ENCODE results near the gene SLC3A2. TPM values are rescaled to one million over a fixed set of nuclear protein-coding genes. Genes with fewer than 3 reads are reported as not detected.
"Not testable (repeated sequence)": the region's sequence is repeated elsewhere in the genome, so short reads cannot be mapped to it uniquely, and the experiment has no call there.

The SLC3A2 gene
- total RNA-seq, 2 donors from 2014 or later: 233 to 240 TPM

- Mint-ChIP-seq H3K27ac (no peak overlapping the region), H3K4me1 (peaks cover 11% of the 10 kb centered on the region), H3K4me3 (peak overlapping the region; percentile 5), H3K27me3 (peaks cover 76% of the 10 kb centered on the region), H3K36me3 (ENCODE audit: low read depth) (peaks cover 12% of the 10 kb centered on the region)
- no peaks in the 10 kb centered on the region for H3K9me3 ChIP-seq (ENCODE audit: control insufficient read depth, low read length, poor library complexity, severe bottlenecking)
- ATAC-seq (no peak), DNase-seq (no peak)
Observed at GRCh38 chr11:62928011-62928410, 47.3 kb downstream of the SLC3A2 start.

- no peak overlapping the region for H3K4me3 Mint-ChIP-seq
- no peaks in the 10 kb centered on the region for H3K9me3 ChIP-seq (ENCODE audit: control insufficient read depth, low read length, poor library complexity, severe bottlenecking)
- DNase-seq: no peak
Observed at GRCh38 chr11:62930157-62930556, 49.5 kb downstream of the SLC3A2 start.

DNA sequence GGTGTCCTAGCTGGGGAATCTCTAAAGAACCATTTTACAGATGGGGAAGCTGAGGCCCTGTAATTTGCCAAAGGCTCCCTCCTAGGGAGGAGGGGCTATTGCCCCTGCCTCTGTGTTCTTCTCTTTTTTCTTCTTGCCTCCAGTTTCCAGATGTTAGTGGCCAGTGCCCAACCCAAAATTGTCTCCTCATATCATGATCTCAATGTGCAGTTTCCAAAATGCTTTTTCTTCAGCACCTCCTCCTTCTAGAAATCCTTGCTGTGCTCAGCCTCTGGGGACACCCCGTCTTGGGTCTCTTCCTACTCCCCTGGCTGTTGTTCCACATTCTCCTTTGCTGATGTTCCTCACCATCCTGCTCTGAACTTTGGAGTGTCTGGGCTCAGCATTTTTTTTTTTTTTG is 50.0 kb downstream of the SLC3A2 start:
- Mint-ChIP-seq H3K27me3 (peaks cover 60% of the 10 kb centered on the region), H3K27ac (no peak overlapping the region), H3K4me3 (no peak overlapping the region)

More at GRCh38 chr11:62930157-62930556, 49.5 kb downstream of the SLC3A2 start:
- no peak overlapping the region for H3K27ac Mint-ChIP-seq
- H3K36me3 Mint-ChIP-seq (ENCODE audit: low read depth): peaks cover 12% of the 10 kb centered on the region
- peaks cover 8% of the 10 kb centered on the region for H3K4me1 Mint-ChIP-seq
- peaks cover 65% of the 10 kb centered on the region for H3K27me3 Mint-ChIP-seq
- ATAC-seq: no peak

GRCh38 chr11:62931499-62932278 is 51.0 kb downstream of the SLC3A2 start:
- DNase-seq: no peak
- H3K4me3 Mint-ChIP-seq: no peak overlapping the region
- H3K36me3 Mint-ChIP-seq (ENCODE audit: low read depth): peaks cover 12% of the 10 kb centered on the region
- no peak overlapping the region for H3K27ac Mint-ChIP-seq
- peaks cover 50% of the 10 kb centered on the region for H3K27me3 Mint-ChIP-seq
- H3K9me3 ChIP-seq (ENCODE audit: control insufficient read depth, low read length, poor library complexity, severe bottlenecking): no peaks in the 10 kb centered on the region
- H3K4me1 Mint-ChIP-seq: no peaks in the 10 kb centered on the region
- no peak for ATAC-seq

More for the DNA sequence above, 50.0 kb downstream of the SLC3A2 start:
- no peaks in the 10 kb centered on the region for H3K9me3 ChIP-seq (ENCODE audit: control insufficient read depth, low read length, poor library complexity, severe bottlenecking)
- DNase-seq: no peak
- Mint-ChIP-seq H3K4me1 (peaks cover 6% of the 10 kb centered on the region), H3K36me3 (ENCODE audit: low read depth) (peaks cover 12% of the 10 kb centered on the region)
- ATAC-seq: no peak

DNA sequence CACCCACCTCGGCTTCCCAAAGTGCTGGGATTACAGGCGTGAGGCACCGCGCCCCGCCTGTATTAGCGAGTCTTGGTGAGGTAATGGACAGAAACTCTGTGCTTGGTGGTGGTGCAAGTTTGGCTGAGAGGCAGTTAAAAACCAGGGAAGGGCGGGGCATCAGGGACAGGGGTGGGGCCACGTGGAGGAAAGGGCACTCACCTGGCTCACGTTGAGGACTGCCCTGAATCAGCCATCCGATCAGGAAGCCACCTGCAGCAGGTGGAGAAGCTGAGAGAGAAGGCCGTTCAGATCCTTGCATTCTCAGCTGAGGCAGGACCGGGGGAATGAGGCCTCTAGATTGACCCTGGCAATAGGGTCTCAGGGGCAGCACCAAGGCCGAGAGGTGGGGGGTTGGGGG is 52.6 kb downstream of the SLC3A2 start:
- Mint-ChIP-seq H3K4me1 (no peaks in the 10 kb centered on the region), H3K27ac (no peak overlapping the region), H3K4me3 (peak overlapping the region; percentile 31), H3K36me3 (ENCODE audit: low read depth) (peaks cover 9% of the 10 kb centered on the region), H3K27me3 (peaks cover 38% of the 10 kb centered on the region)
- ATAC-seq (no peak), DNase-seq (no peak)
- H3K9me3 ChIP-seq (ENCODE audit: control insufficient read depth, low read length, poor library complexity, severe bottlenecking): no peaks in the 10 kb centered on the region

DNA sequence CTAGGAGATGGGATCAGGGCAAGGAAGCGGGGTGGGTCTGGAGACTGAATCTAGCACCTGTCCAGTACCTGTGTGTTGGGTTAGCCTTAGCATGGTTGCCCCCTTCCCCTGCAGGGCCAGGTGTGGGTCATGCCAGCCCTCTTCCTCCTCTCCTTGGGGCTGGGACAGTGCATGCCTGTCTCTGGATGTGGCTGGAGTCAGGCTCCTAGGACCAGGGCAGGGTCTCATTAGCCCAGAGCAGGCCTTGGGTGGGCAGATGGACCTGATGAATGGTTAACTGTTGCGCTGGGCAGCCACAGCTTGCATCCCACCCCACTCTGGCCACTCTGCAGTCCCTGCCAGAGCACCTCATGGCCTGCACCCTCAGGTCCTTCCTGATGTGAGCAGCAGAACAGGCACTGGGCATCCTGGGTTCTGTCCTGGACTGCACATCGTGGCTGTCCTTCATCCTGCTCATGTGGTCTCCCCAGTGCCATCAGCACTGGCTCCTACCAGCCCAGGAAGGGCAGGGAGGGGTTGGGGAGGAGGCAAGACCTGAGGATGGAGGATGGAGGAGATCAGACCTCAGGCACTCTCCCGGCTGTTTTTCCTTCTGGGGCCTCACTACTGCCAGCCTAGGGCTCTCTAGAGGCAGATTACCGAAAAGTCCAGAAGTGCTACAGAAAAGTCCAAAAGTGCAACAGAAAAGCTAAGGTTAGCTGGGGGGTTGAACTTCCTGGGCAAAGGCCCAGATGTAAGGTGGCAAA is 53.2 kb downstream of the SLC3A2 start:
- ATAC-seq: no peak
- Mint-ChIP-seq H3K4me3 (no peak overlapping the region), H3K27ac (no peak overlapping the region), H3K36me3 (ENCODE audit: low read depth) (peaks cover 7% of the 10 kb centered on the region), H3K27me3 (peaks cover 34% of the 10 kb centered on the region), H3K4me1 (no peaks in the 10 kb centered on the region)
- H3K9me3 ChIP-seq (ENCODE audit: control insufficient read depth, low read length, poor library complexity, severe bottlenecking): no peaks in the 10 kb centered on the region
- DNase-seq: no peak

DNA sequence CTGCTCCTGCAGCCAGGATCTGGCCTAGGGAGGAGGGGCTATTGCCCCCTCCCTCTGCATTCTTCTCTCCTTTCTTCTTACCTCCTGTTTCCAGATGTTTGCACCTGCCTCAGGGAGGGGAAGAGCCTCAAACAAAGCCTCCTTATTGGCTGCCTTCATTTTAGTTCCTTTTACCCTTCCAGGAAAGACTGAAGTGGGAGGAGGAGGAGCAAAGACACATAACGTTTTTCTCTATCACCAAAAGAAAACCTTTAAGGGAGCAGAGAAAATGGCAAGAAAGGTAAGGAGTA is 53.7 kb downstream of the SLC3A2 start:
- Mint-ChIP-seq H3K4me3 (no peak overlapping the region), H3K36me3 (ENCODE audit: low read depth) (peaks cover 4% of the 10 kb centered on the region), H3K4me1 (no peaks in the 10 kb centered on the region), H3K27me3 (peaks cover 31% of the 10 kb centered on the region), H3K27ac (no peak overlapping the region)
- no peak for DNase-seq
- ATAC-seq: no peak
- H3K9me3 ChIP-seq (ENCODE audit: control insufficient read depth, low read length, poor library complexity, severe bottlenecking): no peaks in the 10 kb centered on the region

DNA sequence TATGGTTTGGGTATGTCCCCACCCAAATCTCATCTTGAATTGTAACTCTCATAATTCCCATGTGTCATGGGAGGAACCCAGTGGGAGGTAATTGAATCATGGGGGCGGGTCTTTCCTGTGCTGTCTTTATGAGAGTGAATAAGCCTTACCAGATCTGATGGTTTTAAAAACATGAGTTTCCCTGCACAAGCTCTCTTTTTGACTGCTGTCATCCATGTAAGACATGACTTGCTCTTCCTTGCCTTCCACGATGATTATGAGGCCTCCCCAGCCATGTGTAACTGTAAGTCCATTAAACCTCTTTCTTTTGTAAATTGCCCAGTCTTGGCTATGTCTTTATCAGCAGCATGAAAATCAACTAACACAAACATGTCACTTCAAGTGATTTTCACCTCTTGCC is 56.8 kb downstream of the SLC3A2 start:
- H3K4me1 Mint-ChIP-seq; DNase-seq; H3K4me3 Mint-ChIP-seq; ATAC-seq; H3K9me3 ChIP-seq (ENCODE audit: control insufficient read depth, low read length, poor library complexity, severe bottlenecking); H3K36me3 Mint-ChIP-seq (ENCODE audit: low read depth); H3K27me3 Mint-ChIP-seq; H3K27ac Mint-ChIP-seq: not testable (repeated sequence)

Other genes starting within 250 kb of the SLC3A2 start
- gene GANAB, start 234.3 kb upstream of the SLC3A2 start, total RNA-seq: 100 to 1,000 TPM; 168 to 179 TPM
- gene INTS5, start 227.6 kb upstream of the SLC3A2 start, total RNA-seq: 10 to 100 TPM; 12.1 to 13.0 TPM
- 10 to 100 TPM; 20.0 to 21.6 TPM for gene C11orf98, start 215.7 kb upstream of the SLC3A2 start, total RNA-seq
- 10 to 100 TPM in 1 of 2 donors, 1 to 10 TPM in 1; 8.0 to 15.9 TPM for gene CSKMT, start 215.6 kb upstream of the SLC3A2 start, total RNA-seq
- gene UQCC3, start 209.2 kb upstream of the SLC3A2 start, total RNA-seq: 1 to 10 TPM; 2.6 to 3.3 TPM
- 10 to 100 TPM; 12.0 to 14.9 TPM for gene LBHD1, start 208.6 kb upstream of the SLC3A2 start, total RNA-seq
- 100 to 1,000 TPM; 195 to 203 TPM for gene UBXN1, start 201.8 kb upstream of the SLC3A2 start, total RNA-seq
- not detected for gene LRRN4CL, start 191.4 kb upstream of the SLC3A2 start, total RNA-seq
- 10 to 100 TPM; 20.8 to 20.9 TPM for gene BSCL2, start 173.5 kb upstream of the SLC3A2 start, total RNA-seq
- gene GNG3, start 173.2 kb upstream of the SLC3A2 start, total RNA-seq: not detected
- 10 to 100 TPM; 41.4 to 43.2 TPM for gene HNRNPUL2, start 153.4 kb upstream of the SLC3A2 start, total RNA-seq
- gene TTC9C, start 152.4 kb upstream of the SLC3A2 start, total RNA-seq: 10 to 100 TPM; 11.0 to 14.1 TPM
- gene ZBTB3, start 126.7 kb upstream of the SLC3A2 start, total RNA-seq: 1 to 10 TPM; 7.4 to 9.1 TPM
- 10 to 100 TPM; 65.0 to 65.7 TPM for gene POLR2G, start 119.3 kb upstream of the SLC3A2 start, total RNA-seq
- 10 to 100 TPM; 14.1 to 15.8 TPM for gene TAF6L, start 109.5 kb upstream of the SLC3A2 start, total RNA-seq
- gene TMEM179B, start 93.5 kb upstream of the SLC3A2 start, total RNA-seq: 10 to 100 TPM; 20.5 to 27.7 TPM
- 1 to 10 TPM; 5.7 to 7.3 TPM for gene TMEM223, start 88.9 kb upstream of the SLC3A2 start, total RNA-seq
- gene NXF1, start 75.5 kb upstream of the SLC3A2 start, total RNA-seq: 100 to 1,000 TPM; 271 to 305 TPM
- gene STX5, start 48.8 kb upstream of the SLC3A2 start, total RNA-seq: 100 to 1,000 TPM; 103 to 119 TPM
- gene TEX54, start 48.1 kb upstream of the SLC3A2 start, total RNA-seq: not detected
- 100 to 1,000 TPM; 146 to 163 TPM for gene WDR74, start 41.3 kb upstream of the SLC3A2 start, total RNA-seq
- not detected for gene CHRM1, start 40.5 kb downstream of the SLC3A2 start, total RNA-seq
- gene SLC22A6, start 104.1 kb downstream of the SLC3A2 start, total RNA-seq: not detected
- not detected for gene SLC22A8, start 134.9 kb downstream of the SLC3A2 start, total RNA-seq